OCI-LY1 (cell line): ENCODE results near the gene ATP5MK.

ENCODE experiments used
- H2AFZ ChIP-seq: fragments of 200-600 bp; sonication (generic), shearing (Covaris generic); 2 replicates; pipeline ENCODE4 v1.6.0; 2014; ENCODE audit warnings: antibody characterized with exemption, mild to moderate bottlenecking, low read length
- H3F3A ChIP-seq: fragments of 200-600 bp; sonication (generic), shearing (Covaris generic); 2 replicates; pipeline ENCODE4 v1.6.0; 2014; ENCODE audit warnings: mild to moderate bottlenecking, antibody characterized with exemption, low read length, moderate library complexity; ENCODE audit not compliant: insufficient read depth
- H3K27ac ChIP-seq: fragments of 200-600 bp; sonication (generic); 2 replicates; pipeline ENCODE4 v1.5.1; 2014; ENCODE audit warnings: low read length, mixed run types, mild to moderate bottlenecking, low read depth; ENCODE audit not compliant: poor library complexity, severe bottlenecking
- H3K27me3 ChIP-seq: fragments of 200-600 bp; sonication (generic); 2 replicates; pipeline ENCODE4 v1.6.0; 2014; ENCODE audit warnings: antibody characterized with exemption, mild to moderate bottlenecking, low read length, moderate library complexity; ENCODE audit not compliant: insufficient read depth
- H3K36me3 ChIP-seq: fragments of 200-600 bp; sonication (generic); 2 replicates; pipeline ENCODE4 v1.6.1; 2014; ENCODE audit warnings: mild to moderate bottlenecking, antibody characterized with exemption, low read length, moderate library complexity, mixed read lengths; ENCODE audit not compliant: insufficient read depth
- H3K4me1 ChIP-seq: fragments of 200-600 bp; sonication (generic); 2 replicates; pipeline ENCODE4 v1.5.1; 2014; ENCODE audit warnings: mild to moderate bottlenecking, low read length, moderate library complexity; ENCODE audit not compliant: insufficient read depth, severe bottlenecking
- H3K4me2 ChIP-seq: fragments of 200-600 bp; sonication (generic), shearing (Covaris generic); 2 replicates; pipeline ENCODE4 v1.6.1; 2014; ENCODE audit warnings: low read length
- H3K4me3 ChIP-seq: fragments of 200-600 bp; sonication (generic); 2 replicates; pipeline ENCODE4 v1.5.1; 2014; ENCODE audit warnings: low read length, low read depth, mild to moderate bottlenecking, mixed read lengths; ENCODE audit not compliant: poor library complexity, severe bottlenecking
- H3K79me2 ChIP-seq: fragments of 200-600 bp; shearing (Covaris generic); 2 replicates; pipeline ENCODE4 v1.6.1; 2016; ENCODE audit warnings: mixed run types, low read length, mixed read lengths; ENCODE audit not compliant: insufficient read depth
- H3K9ac ChIP-seq: fragments of 200-600 bp; sonication (generic), shearing (Covaris generic); 2 replicates; pipeline ENCODE4 v1.6.1; 2014; ENCODE audit warnings: mild to moderate bottlenecking, low read length, mixed read lengths
- H3K9me2 ChIP-seq: fragments of 200-600 bp; sonication (generic), shearing (Covaris generic); 2 replicates; pipeline ENCODE4 v1.6.1; 2014; ENCODE audit warnings: low read depth, mild to moderate bottlenecking, low read length, mixed read lengths
- H3K9me3 ChIP-seq: fragments of 200-600 bp; shearing (Covaris generic); 2 replicates; pipeline ENCODE4 v1.6.1; 2014; ENCODE audit warnings: low read length, mixed read lengths
- H4K20me1 ChIP-seq: fragments of 200-600 bp; sonication (generic), shearing (Covaris generic); 2 replicates; pipeline ENCODE4 v1.6.0; 2016; ENCODE audit warnings: mild to moderate bottlenecking, low read length; ENCODE audit not compliant: insufficient read depth
- CTCF ChIP-seq: fragments of 200-600 bp; sonication (generic), shearing (Covaris generic); IDR thresholded peaks from 2 replicates; pipeline ENCODE4 v1.5.1; 2017; ENCODE audit warnings: mild to moderate bottlenecking, antibody characterized with exemption, low read length, moderate library complexity, mixed read lengths
- EZH2 ChIP-seq: fragments of 200-600 bp; sonication (generic), shearing (Covaris generic); IDR thresholded peaks from 2 replicates; pipeline ENCODE4 v1.8.0; 2017; ENCODE audit warnings: borderline replicate concordance, mixed run types, mild to moderate bottlenecking, antibody characterized with exemption, low read length, moderate library complexity, mixed read lengths

ATP5MK gene

DNA sequence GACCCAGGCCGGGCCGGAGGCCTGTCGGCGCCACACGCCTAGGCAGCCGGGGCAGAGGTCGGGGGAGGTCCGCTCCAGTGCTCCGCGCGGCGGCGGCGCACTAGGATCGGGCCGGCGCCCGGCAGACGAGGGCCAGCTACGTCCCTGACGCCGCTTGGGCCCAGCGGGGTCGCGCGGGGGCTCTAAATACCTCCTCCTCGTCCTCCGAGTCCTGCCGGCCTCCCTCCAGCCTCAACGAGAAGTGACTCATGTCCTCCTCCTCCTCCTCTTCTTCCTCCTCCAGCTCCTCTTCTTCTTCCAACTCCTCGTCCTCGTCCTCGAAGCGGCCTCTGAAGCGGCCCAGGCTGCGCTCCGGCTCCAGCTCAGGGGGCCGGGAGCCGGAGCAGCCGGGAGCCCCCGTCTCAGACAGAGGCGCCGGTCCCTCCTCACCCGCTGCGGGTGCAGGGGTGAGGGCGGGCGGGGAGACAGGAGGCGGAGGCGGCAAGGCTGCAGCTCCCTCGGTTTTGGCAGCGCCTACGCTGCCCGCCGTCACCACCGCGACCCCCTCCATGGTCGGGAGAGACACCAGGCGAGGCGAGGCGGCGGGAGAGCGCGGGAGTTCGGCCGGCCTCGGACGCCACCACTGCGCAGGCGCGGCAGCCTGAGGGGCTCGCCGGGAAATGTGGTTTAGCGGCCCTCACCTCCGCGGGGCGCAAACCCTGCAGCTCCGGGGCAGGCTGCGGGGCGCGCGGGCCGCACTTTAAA lies 45.6 kb downstream of the ATP5MK start, which contains the start of gene PCGF6:
PCGF6 (minus strand) TSS at position 624 of the 744 bp plus-strand sequence; CDS start at position 550, 74 bp downstream.
- H3K9me3 ChIP-seq = no peaks in the 10 kb centered on the region
- TF ChIP-seq EZH2 (no peak), CTCF (no peak)
- peak within 1 kb of the TSS; percentile 92 for H3K9ac ChIP-seq
- H3K27ac ChIP-seq = peak within 1 kb of the TSS; percentile 33
- peaks cover 29% of the 10 kb centered on the region for H3K36me3 ChIP-seq
- H3K4me2 ChIP-seq = peak within 1 kb of the TSS; percentile 84
- no peaks in the 10 kb centered on the region for H4K20me1 ChIP-seq
- peak within 1 kb of the TSS; percentile 91 for H3K4me3 ChIP-seq
- H3K27me3 ChIP-seq = no peaks in the 10 kb centered on the region
- peak within 1 kb of the TSS; percentile 98 for H2AFZ ChIP-seq
- H3K4me1 ChIP-seq = peaks cover 21% of the 10 kb centered on the region
- H3K79me2 ChIP-seq = peaks cover 8% of the 10 kb centered on the region
- 0 out of 2 replicates have a peak, but pooled peaks cover 2% of the 10 kb centered on the region for H3F3A ChIP-seq
- H3K9me2 ChIP-seq = no peaks in the 10 kb centered on the region

- Histone ChIP-seq H3K79me2 (peaks cover 8% of the 10 kb centered on the region), H3K9ac (peak overlapping the region; percentile 92), H3F3A (0 out of 2 replicates have a peak, but pooled peaks cover 2% of the 10 kb centered on the region), H4K20me1 (no peaks in the 10 kb centered on the region), H3K9me2 (no peaks in the 10 kb centered on the region), H2AFZ (0 out of 2 replicates have a peak overlapping the region, but pooled peaks have one; percentile 7), H3K4me1 (peaks cover 21% of the 10 kb centered on the region), H3K4me2 (peak overlapping the region; percentile 84), H3K9me3 (no peaks in the 10 kb centered on the region), H3K27ac (no peak overlapping the region), H3K27me3 (no peaks in the 10 kb centered on the region), H3K4me3 (peak overlapping the region; percentile 91), H3K36me3 (peaks cover 35% of the 10 kb centered on the region)
- TF ChIP-seq CTCF (no peak), EZH2 (no peak)
Observed at GRCh38 chr10:103350175-103350516, 46.1 kb downstream of the ATP5MK start.
